Measurements from ENCODE around the gene TRABD2B. TPM values are rescaled to one million over a fixed set of nuclear protein-coding genes. Genes with fewer than 3 reads are reported as not detected.

The TRABD2B gene
- total RNA-seq, 1 donor from 2014 or later: 0.89 TPM

DNA sequence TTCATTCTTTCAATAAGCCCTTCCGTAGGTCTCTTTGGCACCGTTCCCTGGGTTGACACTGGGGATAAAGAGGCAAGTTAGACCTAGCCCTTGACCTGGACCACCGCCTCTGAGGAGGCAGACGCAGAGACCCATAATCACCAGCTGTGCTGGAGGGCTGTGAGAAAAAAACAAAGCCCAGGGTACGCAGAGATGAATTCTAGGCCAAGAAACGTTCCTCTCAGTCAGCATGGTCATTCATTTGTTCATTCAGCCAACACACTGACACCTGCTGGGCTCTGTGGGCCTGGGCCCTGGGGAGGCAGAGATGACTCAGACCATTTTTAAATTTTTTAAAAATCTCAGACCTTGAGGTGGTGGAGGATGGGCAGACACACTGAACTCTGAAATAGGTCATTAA, 26.3 kb upstream of the TRABD2B start:
- H3K4me1 Mint-ChIP-seq (ENCODE audit: low read depth, unreplicated experiment): peaks cover 15% of the 10 kb centered on the region
- FAIRE-seq: no peak

DNA sequence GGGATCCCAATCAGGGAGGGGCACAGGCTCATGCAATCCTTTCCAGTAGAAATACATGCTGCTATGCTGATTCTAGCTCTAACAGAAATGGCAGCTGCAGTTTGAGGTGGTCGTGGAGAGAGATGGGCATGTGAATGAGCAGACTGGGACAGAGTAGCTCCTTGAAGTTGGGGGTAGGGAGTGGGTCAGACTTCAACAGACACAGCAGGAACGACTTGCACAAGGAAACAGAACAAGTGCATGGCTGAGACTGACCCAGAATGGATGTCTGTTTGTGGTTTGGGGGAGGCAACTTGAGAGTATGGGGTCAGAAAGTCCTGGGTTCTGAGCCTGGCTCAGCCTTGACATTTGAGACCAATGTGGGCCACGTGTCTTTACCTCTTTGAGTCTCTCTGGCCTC, 25.1 kb upstream of the TRABD2B start:
- Histone ChIP-seq H3K4me2 (ENCODE audit: low read length) (no peak overlapping the region), H3K79me2 (ENCODE audit: insufficient read depth, low read length) (no peaks in the 10 kb centered on the region), H3K4me3 (ENCODE audit: insufficient read depth, low read depth, low read length) (no peak overlapping the region), H3K27me3 (ENCODE audit: insufficient read depth, low read length) (no peaks in the 10 kb centered on the region), H4K20me1 (ENCODE audit: insufficient read depth, low read length) (no peaks in the 10 kb centered on the region), H3K4me1 (ENCODE audit: insufficient read depth, low read length) (no peaks in the 10 kb centered on the region), H3K9me3 (ENCODE audit: insufficient read depth, low read depth, low read length) (no peaks in the 10 kb centered on the region), H3K36me3 (ENCODE audit: insufficient read depth, low read length) (no peaks in the 10 kb centered on the region), H2AFZ (ENCODE audit: low read depth, low read length) (no peak overlapping the region), H3K9ac (ENCODE audit: low read length) (no peak overlapping the region), H3K27ac (ENCODE audit: low read depth, low read length) (no peak overlapping the region)
- FAIRE-seq (no peak), DNase-seq (ENCODE audit: low read depth) (no peak)
- peaks cover 26% of the 10 kb centered on the region for H3K4me1 Mint-ChIP-seq (ENCODE audit: low read depth, unreplicated experiment)
- H3K9me3 Mint-ChIP-seq (ENCODE audit: unreplicated experiment): no peaks in the 10 kb centered on the region
- no peak for TF ChIP-seq EZH2 (IDR thresholded peaks at IDR 0.05; ENCODE audit: insufficient read depth, low read length)
- TF ChIP-seq, protein P1, sequence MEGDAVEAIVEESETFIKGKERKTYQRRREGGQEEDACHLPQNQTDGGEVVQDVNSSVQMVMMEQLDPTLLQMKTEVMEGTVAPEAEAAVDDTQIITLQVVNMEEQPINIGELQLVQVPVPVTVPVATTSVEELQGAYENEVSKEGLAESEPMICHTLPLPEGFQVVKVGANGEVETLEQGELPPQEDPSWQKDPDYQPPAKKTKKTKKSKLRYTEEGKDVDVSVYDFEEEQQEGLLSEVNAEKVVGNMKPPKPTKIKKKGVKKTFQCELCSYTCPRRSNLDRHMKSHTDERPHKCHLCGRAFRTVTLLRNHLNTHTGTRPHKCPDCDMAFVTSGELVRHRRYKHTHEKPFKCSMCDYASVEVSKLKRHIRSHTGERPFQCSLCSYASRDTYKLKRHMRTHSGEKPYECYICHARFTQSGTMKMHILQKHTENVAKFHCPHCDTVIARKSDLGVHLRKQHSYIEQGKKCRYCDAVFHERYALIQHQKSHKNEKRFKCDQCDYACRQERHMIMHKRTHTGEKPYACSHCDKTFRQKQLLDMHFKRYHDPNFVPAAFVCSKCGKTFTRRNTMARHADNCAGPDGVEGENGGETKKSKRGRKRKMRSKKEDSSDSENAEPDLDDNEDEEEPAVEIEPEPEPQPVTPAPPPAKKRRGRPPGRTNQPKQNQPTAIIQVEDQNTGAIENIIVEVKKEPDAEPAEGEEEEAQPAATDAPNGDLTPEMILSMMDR (IDR thresholded peaks at IDR 0.05; ENCODE audit: insufficient read depth, low read depth, low read length): no peak
- no peak overlapping the region for H3K4me3 Mint-ChIP-seq (ENCODE audit: unreplicated experiment)
- H3K27me3 Mint-ChIP-seq (ENCODE audit: low read depth, unreplicated experiment): peaks cover 15% of the 10 kb centered on the region
- H3K36me3 Mint-ChIP-seq (ENCODE audit: low read depth, unreplicated experiment): no peaks in the 10 kb centered on the region
- H3K27ac Mint-ChIP-seq (ENCODE audit: unreplicated experiment): no peak overlapping the region

More for the DNA sequence above, 26.3 kb upstream of the TRABD2B start:
- H3K9me3 ChIP-seq (ENCODE audit: insufficient read depth, low read depth, low read length): no peaks in the 10 kb centered on the region
- H3K79me2 ChIP-seq (ENCODE audit: insufficient read depth, low read length): no peaks in the 10 kb centered on the region
- H3K9me3 Mint-ChIP-seq (ENCODE audit: unreplicated experiment): no peaks in the 10 kb centered on the region
- TF ChIP-seq, protein P1 (IDR thresholded peaks at IDR 0.05; ENCODE audit: insufficient read depth, low read depth, low read length): no peak
- TF ChIP-seq EZH2 (IDR thresholded peaks at IDR 0.05; ENCODE audit: insufficient read depth, low read length): no peak
- no peaks in the 10 kb centered on the region for H3K27me3 ChIP-seq (ENCODE audit: insufficient read depth, low read length)
- H3K27ac ChIP-seq (ENCODE audit: low read depth, low read length): no peak overlapping the region
- no peaks in the 10 kb centered on the region for H4K20me1 ChIP-seq (ENCODE audit: insufficient read depth, low read length)
- H3K4me2 ChIP-seq (ENCODE audit: low read length): no peak overlapping the region
- no peaks in the 10 kb centered on the region for H3K36me3 ChIP-seq (ENCODE audit: insufficient read depth, low read length)
- no peak overlapping the region for H2AFZ ChIP-seq (ENCODE audit: low read depth, low read length)
- DNase-seq (ENCODE audit: low read depth): no peak
- H3K4me3 ChIP-seq (ENCODE audit: insufficient read depth, low read depth, low read length): no peak overlapping the region
- H3K4me3 Mint-ChIP-seq (ENCODE audit: unreplicated experiment): no peak overlapping the region
- H3K27me3 Mint-ChIP-seq (ENCODE audit: low read depth, unreplicated experiment): peaks cover 15% of the 10 kb centered on the region
- no peaks in the 10 kb centered on the region for H3K36me3 Mint-ChIP-seq (ENCODE audit: low read depth, unreplicated experiment)
- no peak overlapping the region for H3K27ac Mint-ChIP-seq (ENCODE audit: unreplicated experiment)
- H3K9ac ChIP-seq (ENCODE audit: low read length): no peak overlapping the region
- H3K4me1 ChIP-seq (ENCODE audit: insufficient read depth, low read length): no peaks in the 10 kb centered on the region

DNA sequence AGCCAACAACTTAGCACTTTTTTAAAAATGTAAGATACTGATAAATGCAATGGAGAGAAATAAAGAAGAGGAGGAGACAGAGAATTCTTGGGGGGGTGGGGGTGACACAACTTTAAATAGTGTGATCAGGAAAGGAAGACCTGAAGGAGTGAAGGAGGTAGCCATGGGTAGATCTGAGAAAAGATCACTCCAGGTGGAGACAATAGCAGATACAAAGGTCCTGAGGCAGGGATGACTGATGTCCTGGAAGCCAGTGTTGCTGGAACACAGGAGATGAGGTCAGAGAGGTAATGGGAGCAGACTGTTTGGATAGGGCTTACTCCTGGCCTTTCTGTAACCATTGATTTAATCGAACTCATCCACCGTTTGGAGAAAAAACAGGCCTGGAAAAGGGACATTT, 24.6 kb upstream of the TRABD2B start:
- FAIRE-seq (no peak), DNase-seq (ENCODE audit: low read depth) (no peak)
- Histone ChIP-seq H2AFZ (ENCODE audit: low read depth, low read length) (no peak overlapping the region), H3K27ac (ENCODE audit: low read depth, low read length) (no peak overlapping the region), H3K9me3 (ENCODE audit: insufficient read depth, low read depth, low read length) (no peaks in the 10 kb centered on the region), H3K36me3 (ENCODE audit: insufficient read depth, low read length) (no peaks in the 10 kb centered on the region), H3K4me1 (ENCODE audit: insufficient read depth, low read length) (no peaks in the 10 kb centered on the region), H3K27me3 (ENCODE audit: insufficient read depth, low read length) (no peaks in the 10 kb centered on the region), H4K20me1 (ENCODE audit: insufficient read depth, low read length) (no peaks in the 10 kb centered on the region), H3K9ac (ENCODE audit: low read length) (no peak overlapping the region), H3K4me2 (ENCODE audit: low read length) (no peak overlapping the region), H3K4me3 (ENCODE audit: insufficient read depth, low read depth, low read length) (no peak overlapping the region), H3K79me2 (ENCODE audit: insufficient read depth, low read length) (no peaks in the 10 kb centered on the region)
- Mint-ChIP-seq H3K4me1 (ENCODE audit: low read depth, unreplicated experiment) (peaks cover 31% of the 10 kb centered on the region), H3K9me3 (ENCODE audit: unreplicated experiment) (no peaks in the 10 kb centered on the region), H3K36me3 (ENCODE audit: low read depth, unreplicated experiment) (no peaks in the 10 kb centered on the region), H3K27ac (ENCODE audit: unreplicated experiment) (no peak overlapping the region), H3K27me3 (ENCODE audit: low read depth, unreplicated experiment) (peaks cover 16% of the 10 kb centered on the region), H3K4me3 (ENCODE audit: unreplicated experiment) (no peak overlapping the region)
- TF ChIP-seq EZH2 (IDR thresholded peaks at IDR 0.05; ENCODE audit: insufficient read depth, low read length): no peak
- TF ChIP-seq, protein P1 (IDR thresholded peaks at IDR 0.05; ENCODE audit: insufficient read depth, low read depth, low read length): no peak
